H1 (cell line): ENCODE data around the gene HOXD11. TPM values are rescaled to one million over a fixed set of nuclear protein-coding genes. Genes with fewer than 3 reads are reported as not detected.
A peak's percentile ranks its signal among the peaks of the same experiment; 100 is the strongest.

Experiments used
- CTCF ChIA-PET: fragments of 300-600 bp; sonication (Branson Sonifier 250); formaldehyde crosslinking; loops from one replicate; lab custom pipeline; 2021; ENCODE audit not compliant: partially characterized antibody; lab: Charles Lee
- POLR2A ChIA-PET: fragments of 300-600 bp; sonication (Branson Sonifier 250); formaldehyde crosslinking; loops from one replicate; lab custom pipeline; 2021; ENCODE audit warnings: inconsistent platforms; ENCODE audit not compliant: partially characterized antibody; lab: Charles Lee
- DNase-seq, 2 experiments: peaks; one replicate each; pipeline versions ENCODE4 v3.0.0 to v3.0.0-alpha.2; 2010 to 2022; ENCODE audit warnings: low spot score in 2 of 2, low read depth in 1 of 2, mixed read lengths in 1 of 2
- FAIRE-seq: peaks from 2 replicates; lab custom pipeline; 2011; peaks lifted over from hg19 to GRCh38; lab: Jason Lieb, UNC
- H2AFZ ChIP-seq: 2 replicates; pipeline ENCODE4 v1.8.1; 2012; ENCODE audit warnings: low read length, inconsistent platforms
- H2AK5ac ChIP-seq: 2 replicates; pipeline ENCODE4 v1.6.1; 2013; ENCODE audit warnings: low read depth, low read length
- H2BK120ac ChIP-seq: replicated peaks from 2 replicates; pipeline ENCODE3; 2013; ENCODE audit warnings: low read depth, low read length, inconsistent platforms
- H2BK12ac ChIP-seq: 2 replicates; pipeline ENCODE4 v1.6.1; 2013; ENCODE audit warnings: low read depth, low read length
- H2BK15ac ChIP-seq: 2 replicates; pipeline ENCODE4 v1.6.1; 2013; ENCODE audit warnings: low read length
- H2BK20ac ChIP-seq: 2 replicates; pipeline ENCODE4 v1.6.1; 2013; ENCODE audit warnings: low read length
- H2BK5ac ChIP-seq: 2 replicates; pipeline ENCODE4 v1.6.1; 2013; ENCODE audit warnings: low read depth, low read length
- H3K14ac ChIP-seq: 2 replicates; pipeline ENCODE4 v1.6.1; 2013; ENCODE audit warnings: inconsistent platforms; ENCODE audit not compliant: insufficient read length
- H3K18ac ChIP-seq: 2 replicates; pipeline ENCODE4 v1.6.1; 2013; ENCODE audit warnings: low read length; ENCODE audit errors: extremely low read depth
- H3K23ac ChIP-seq: 2 replicates; pipeline ENCODE4 v1.6.1; 2013; ENCODE audit warnings: inconsistent platforms; ENCODE audit not compliant: insufficient read length
- H3K23me2 ChIP-seq: 2 replicates; pipeline ENCODE4 v1.6.1; 2013; ENCODE audit warnings: low read depth, low read length
- H3K27ac ChIP-seq: 2 replicates; pipeline ENCODE4 v1.6.1; 2011; ENCODE audit warnings: low read depth, low read length, inconsistent platforms
- H3K27me3 ChIP-seq, 4 experiments: replicated peaks in 1 of 4; 1 replicate in 1 of 4; 2 replicates in 3 of 4; pipeline versions ENCODE4 v1.6.1 to v1.8.1; 2011 to 2013; ENCODE audit warnings: low read length in 3 of 4, mild to moderate bottlenecking in 3 of 4, inconsistent platforms in 2 of 4, mixed read lengths in 2 of 4, moderate library complexity in 1 of 4; ENCODE audit not compliant: control insufficient read depth in 3 of 4, insufficient read depth in 3 of 4; ENCODE audit errors: extremely low read depth in 1 of 4
- H3K36me3 ChIP-seq, 4 experiments: 2 replicates each; pipeline versions ENCODE4 v1.6.1 to v1.8.1; 2011 to 2013; ENCODE audit warnings: mild to moderate bottlenecking in 4 of 4, low read length in 3 of 4, moderate library complexity in 2 of 4, control low read depth in 1 of 4, inconsistent platforms in 1 of 4; ENCODE audit not compliant: insufficient read depth in 4 of 4, control insufficient read depth in 2 of 4
- H3K4ac ChIP-seq: replicated peaks from 2 replicates; pipeline ENCODE3; 2013; ENCODE audit warnings: low read length, low read depth, mixed read lengths, inconsistent platforms; ENCODE audit not compliant: insufficient read length
- H3K4me1 ChIP-seq, 4 experiments: replicated peaks in 1 of 4; 1 replicate in 1 of 4; 2 replicates in 3 of 4; pipeline versions ENCODE4 v1.6.1 to v1.8.1; 2011 to 2013; ENCODE audit warnings: low read length in 3 of 4, inconsistent platforms in 2 of 4, mixed read lengths in 1 of 4; ENCODE audit not compliant: insufficient read depth in 4 of 4, control insufficient read depth in 3 of 4
- H3K4me2 ChIP-seq, 2 experiments: 2 replicates each; pipeline versions ENCODE4 v1.6.1 to v1.8.1; 2011 to 2013; ENCODE audit warnings: low read depth in 2 of 2, low read length in 2 of 2, control low read depth in 1 of 2, inconsistent platforms in 1 of 2, mild to moderate bottlenecking in 1 of 2; ENCODE audit not compliant: insufficient read depth in 1 of 2
- H3K4me3 ChIP-seq, 4 experiments: fragments of 200-600, 300-600 bp in 1 of 4; sonication (generic), shearing (Covaris generic), sonication (Bioruptor Twin) in 1 of 4; 2 replicates each; pipeline versions ENCODE4 v1.5.1 to v1.8.1; 2011 to 2016; ENCODE audit warnings: low read length in 4 of 4, low read depth in 3 of 4, control low read depth in 2 of 4, inconsistent platforms in 2 of 4, mild to moderate bottlenecking in 2 of 4, mixed read lengths in 1 of 4, moderate library complexity in 1 of 4; ENCODE audit not compliant: insufficient read depth in 2 of 4; ENCODE audit errors: extremely low read depth in 1 of 4
- H3K56ac ChIP-seq: replicated peaks from 2 replicates; pipeline ENCODE3; 2013; ENCODE audit warnings: low read depth, mild to moderate bottlenecking, mixed read lengths, low read length, inconsistent platforms; ENCODE audit not compliant: insufficient read length
- H3K79me1 ChIP-seq: 2 replicates; pipeline ENCODE4 v1.6.1; 2013; ENCODE audit warnings: low read depth, low read length, control low read depth
- H3K79me2 ChIP-seq, 2 experiments: 2 replicates each; pipeline versions ENCODE4 v1.6.1 to v1.8.1; 2012 to 2013; ENCODE audit warnings: low read length in 2 of 2, mild to moderate bottlenecking in 2 of 2, inconsistent platforms in 1 of 2; ENCODE audit not compliant: insufficient read depth in 2 of 2, control insufficient read depth in 1 of 2
- H3K9ac ChIP-seq, 4 experiments: replicated peaks in 1 of 4; 1 replicate in 1 of 4; 2 replicates in 3 of 4; pipeline versions ENCODE4 v1.6.1 to v1.8.1; 2011 to 2013; ENCODE audit warnings: low read depth in 3 of 4, low read length in 3 of 4, control low read depth in 2 of 4, mild to moderate bottlenecking in 2 of 4, moderate library complexity in 2 of 4, inconsistent platforms in 1 of 4; ENCODE audit errors: extremely low read depth in 1 of 4
- H3K9me3 ChIP-seq, 2 experiments: 2 replicates each; pipeline versions ENCODE4 v1.6.1 to v1.8.1; 2012 to 2013; ENCODE audit warnings: mild to moderate bottlenecking in 2 of 2, moderate library complexity in 2 of 2, control low read depth in 1 of 2, inconsistent platforms in 1 of 2, low read depth in 1 of 2, low read length in 1 of 2, mixed read lengths in 1 of 2; ENCODE audit not compliant: insufficient read depth in 2 of 2
- H4K20me1 ChIP-seq, 2 experiments: replicated peaks in 1 of 2; 2 replicates each; pipeline versions ENCODE3 to v1.8.1; 2011 to 2013; ENCODE audit warnings: inconsistent platforms in 2 of 2, low read length in 2 of 2, mild to moderate bottlenecking in 1 of 2; ENCODE audit not compliant: insufficient read depth in 2 of 2, control insufficient read depth in 1 of 2
- H4K5ac ChIP-seq: 2 replicates; pipeline ENCODE4 v1.6.1; 2013; ENCODE audit warnings: low read length, low read depth, mixed read lengths, inconsistent platforms; ENCODE audit not compliant: insufficient read length
- H4K8ac ChIP-seq: 2 replicates; pipeline ENCODE4 v1.8.0; 2013; ENCODE audit warnings: mild to moderate bottlenecking, moderate library complexity, low read length, inconsistent platforms; ENCODE audit not compliant: insufficient read depth; ENCODE audit errors: extremely low read depth
- H4K91ac ChIP-seq: replicated peaks from 2 replicates; pipeline ENCODE3; 2013; ENCODE audit warnings: low read length, mixed read lengths, inconsistent platforms; ENCODE audit not compliant: insufficient read length
- CBX8 ChIP-seq: fragments of 300-800, 300-1000 bp; sonication (generic); IDR thresholded peaks from 2 replicates; pipeline ENCODE4 v1.7.1; 2016; ENCODE audit warnings: low read depth, low read length, borderline replicate concordance
- EZH2 ChIP-seq: fragments of 200-600 bp; sonication (generic); IDR thresholded peaks from 2 replicates; pipeline ENCODE4 v1.7.1; 2012; ENCODE audit warnings: low read depth, mild to moderate bottlenecking, moderate library complexity, low read length, inconsistent platforms; ENCODE audit not compliant: severe bottlenecking
- JUND ChIP-seq: IDR thresholded peaks from 2 replicates; pipeline ENCODE4 v1.6.1; 2011; ENCODE audit warnings: mild to moderate bottlenecking, improper control_type of control experiment, low read length
- MAFK ChIP-seq: IDR thresholded peaks from 2 replicates; pipeline ENCODE4 v1.6.1; 2012; ENCODE audit warnings: low read depth, mild to moderate bottlenecking, improper control_type of control experiment, low read length
- RNF2 ChIP-seq: fragments of 200-900, 300-1000 bp; sonication (generic); IDR thresholded peaks from 2 replicates; pipeline ENCODE4 v1.7.1; 2016; ENCODE audit warnings: borderline replicate concordance, low read depth, mild to moderate bottlenecking, antibody characterized with exemption, low read length; ENCODE audit not compliant: poor library complexity, severe bottlenecking; ENCODE audit errors: missing control alignments
- SIRT6 ChIP-seq: IDR thresholded peaks from one replicate; pipeline ENCODE4 v1.7.1; 2012; ENCODE audit warnings: low read length, inconsistent platforms
- SUZ12 ChIP-seq: fragments of 200-600 bp; sonication (generic); IDR thresholded peaks from 2 replicates; pipeline ENCODE4 v1.6.1; 2012; ENCODE audit warnings: mild to moderate bottlenecking, inconsistent platforms, low read length, moderate library complexity, mixed read lengths
- TCF12 ChIP-seq: IDR thresholded peaks from 2 replicates; pipeline ENCODE4 v1.6.1; 2011; ENCODE audit warnings: low read depth, mild to moderate bottlenecking, low read length
- WGBS, 2 experiments: shearing (Covaris generic) in 1 of 2; methylation state at CpG; one replicate each; pipeline versions ENCODE4 v1.1.6 to v1.1.7; 2013 to 2015; ENCODE audit warnings: low lambda C conversion rate in 2 of 2, mixed read lengths in 2 of 2, inconsistent platforms in 1 of 2, low coverage in 1 of 2, missing lambda C conversion rate in 1 of 2; ENCODE audit not compliant: insufficient replicate concordance in 2 of 2, insufficient coverage in 1 of 2, insufficient read length in 1 of 2; ENCODE audit errors: extremely low coverage in 1 of 2, missing lambda C conversion rate in 1 of 2; 5-methylcytosine and 5-hydroxymethylcytosine counted together
- polyA plus RNA-seq, 7 experiments: library from polyadenylated mRNA; depleted of rRNA in 3 of 7; stranded (reverse) in 5 of 7; unstranded in 2 of 7; fragments of >200 nt in 5 of 7; fragments of 200-250 nt in 2 of 7; gene quantifications; 1 replicate in 5 of 7; 2 replicates in 1 of 7; 4 replicates in 1 of 7; pipeline versions ENCODE4 v1.2.1 to v1.2.3, GENCODE V29; 2011 to 2013; ENCODE audit warnings: missing spikeins in 2 of 7, mixed read lengths in 2 of 7
- total RNA-seq: library from RNA; stranded (reverse); fragmentation: NEBNext Ultra II Directional; extraction: Animal tissue kit (Norgen Biotek cat#: 25700); gene quantifications from 2 replicates; pipeline ENCODE4 v1.2.1, GENCODE V29; 2021

HOXD11 gene
- total and polyA plus RNA-seq, 2 of the 8 experiments (the other 6 are each of a cell fraction or from before 2014, with no cell fraction given) = not detected

DNA sequence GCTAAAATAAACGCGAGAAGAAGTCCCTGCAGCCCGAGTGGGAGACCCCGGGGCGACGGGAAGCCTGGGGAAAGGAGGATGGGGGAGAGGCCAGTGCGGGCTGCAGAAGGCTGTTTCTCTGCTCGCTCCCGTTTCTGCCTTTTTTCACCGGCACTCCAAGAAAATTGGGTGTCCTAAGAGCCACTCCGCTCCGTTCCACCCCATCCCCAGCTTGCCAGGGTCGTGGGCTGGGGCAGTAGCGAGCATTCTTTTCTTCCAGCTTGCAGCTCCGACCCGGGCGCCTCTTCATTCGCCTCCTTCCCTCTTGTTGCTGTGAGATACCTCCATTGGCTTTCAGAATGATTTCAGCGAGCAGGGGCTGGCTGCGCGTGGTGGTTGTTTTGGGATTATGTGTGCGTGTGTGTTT is 51.1 kb downstream of the HOXD11 start:
- Histone ChIP-seq H4K91ac (no peak overlapping the region), H2BK15ac (no peak overlapping the region), H4K20me1 (peaks cover 28 to 42% of the 10 kb centered on the region in 2 experiments), H3K4me2 (no peak overlapping the region), H3K4ac (no peak overlapping the region), H3K18ac (no peak overlapping the region), H4K5ac (no peak overlapping the region), H3K79me2 (no peaks in the 10 kb centered on the region), H2BK12ac (no peak overlapping the region), H3K4me1 (peaks cover 0 to 8% (median 5%) of the 10 kb centered on the region in 4 experiments; a peak in 5 of 7 replicates), H3K23me2 (no peaks in the 10 kb centered on the region), H3K27me3 (peaks cover 98 to 100% (median 100%) of the 10 kb centered on the region in 4 experiments), H2BK5ac (no peak overlapping the region), H2BK20ac (no peak overlapping the region), H4K8ac (no peak overlapping the region), H3K14ac (no peak overlapping the region), H3K9ac (no peak overlapping the region), H3K36me3 (peaks cover 0 to 10% (median 0%) of the 10 kb centered on the region in 4 experiments; a peak in 1 of 8 replicates), H3K4me3 (no peak overlapping the region), H3K56ac (no peak overlapping the region), H3K23ac (no peak overlapping the region), H2AK5ac (no peak overlapping the region), H2AFZ (no peak overlapping the region), H2BK120ac (no peak overlapping the region), H3K79me1 (no peaks in the 10 kb centered on the region), H3K9me3 (no peaks in the 10 kb centered on the region), H3K27ac (no peak overlapping the region)
- DNase-seq (no peak), FAIRE-seq (no peak)
- no peak for TF ChIP-seq MAFK
- no peak for TF ChIP-seq SIRT6
- TF ChIP-seq RNF2 = peak; percentile 73
- peak; percentile 58; the same call in 1 of the 2 replicates for TF ChIP-seq CBX8
- no peak for TF ChIP-seq JUND
- 0 out of 2 replicates have a peak, but pooled peaks have one; percentile 38 for TF ChIP-seq TCF12
- TF ChIP-seq SUZ12 = peak; percentile 18; the same call in 1 of the 2 replicates
- peak; percentile 72 for TF ChIP-seq EZH2
- CTCF ChIA-PET = interaction anchor here (0.7 to 1.4 kb wide), 5 partner anchors 15 to 79 kb away, joined by 3 to 5 read pairs (median 3); no protein-coding TSS in a partner anchor
- 5% methylated on average over 22 of the region's 22 CpGs; no CpG with 5 or more reads in 1 of the 2 experiments for WGBS, 2 experiments
- POLR2A ChIA-PET = interaction anchor here (1.0 kb wide), 1 partner anchor 15 kb away, joined by 3 read pairs; no protein-coding TSS in a partner anchor
